NCI-H524 treated with DMSO at 0.1 percent for 48 hours (cell line): ENCODE results near the gene DYNLT4.
"Not testable (repeated sequence)": the region's sequence is repeated elsewhere in the genome, so short reads cannot be mapped to it uniquely, and the experiment has no call there.

Experiments used
- DNase-seq: peaks from one replicate; lab custom pipeline; 2025; lab: John Stamatoyannopoulos, UW

DYNLT4 gene, protein sequence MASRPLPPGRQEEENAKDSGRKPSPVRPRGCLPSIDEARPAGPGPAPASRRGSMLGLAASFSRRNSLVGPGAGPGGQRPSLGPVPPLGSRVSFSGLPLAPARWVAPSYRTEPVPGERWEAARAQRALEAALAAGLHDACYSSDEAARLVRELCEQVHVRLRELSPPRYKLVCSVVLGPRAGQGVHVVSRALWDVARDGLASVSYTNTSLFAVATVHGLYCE

GRCh38 chr1:44806704-44807363 lies at the start of gene DYNLT4:
TSS of gene DYNLT4 (minus strand) at chr1:44807351. CDS start at chr1:44806668, 683 bp downstream.
- DNase-seq = no peak

DNA sequence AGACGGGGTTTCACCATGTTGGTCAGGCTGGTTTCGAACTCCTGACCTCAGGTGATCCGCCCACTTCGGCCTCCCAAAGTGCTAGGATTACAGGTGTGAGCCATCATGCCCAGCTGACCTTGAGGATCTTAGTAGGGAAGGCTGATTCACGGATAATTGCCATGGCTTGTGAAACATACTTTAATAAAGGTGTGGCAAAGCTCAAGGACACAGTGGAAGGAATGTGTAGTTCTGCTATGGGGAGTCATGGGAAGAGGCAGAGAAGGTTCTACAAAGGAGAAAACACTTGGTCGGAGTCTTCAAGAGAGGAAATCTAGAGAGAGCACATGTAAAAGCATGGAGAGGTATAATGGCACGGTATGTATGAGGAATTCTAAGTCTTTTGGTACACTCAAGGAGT lies 48.6 kb upstream of the DYNLT4 start:
- no peak for DNase-seq

DNA sequence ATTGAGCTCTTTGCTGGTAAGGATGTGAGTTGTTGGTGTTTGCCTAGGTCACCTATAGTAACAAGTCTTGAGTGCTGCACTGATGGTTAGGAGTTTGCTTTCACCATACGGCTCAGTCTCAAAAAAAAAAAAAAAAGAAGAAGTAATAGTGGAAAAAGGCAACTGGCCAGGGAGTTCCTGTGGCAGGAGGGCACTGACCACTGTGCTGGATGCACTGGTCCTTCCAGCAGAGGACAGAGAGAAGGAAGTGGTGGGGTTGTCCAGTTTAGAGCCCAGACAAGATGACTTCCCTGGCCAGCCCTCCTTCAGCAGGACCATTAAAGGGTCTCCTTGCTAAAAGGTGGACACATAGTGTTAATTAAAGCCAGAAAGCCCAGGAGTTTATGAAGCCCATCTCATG lies 47.8 kb upstream of the DYNLT4 start:
- DNase-seq = no peak

DNA sequence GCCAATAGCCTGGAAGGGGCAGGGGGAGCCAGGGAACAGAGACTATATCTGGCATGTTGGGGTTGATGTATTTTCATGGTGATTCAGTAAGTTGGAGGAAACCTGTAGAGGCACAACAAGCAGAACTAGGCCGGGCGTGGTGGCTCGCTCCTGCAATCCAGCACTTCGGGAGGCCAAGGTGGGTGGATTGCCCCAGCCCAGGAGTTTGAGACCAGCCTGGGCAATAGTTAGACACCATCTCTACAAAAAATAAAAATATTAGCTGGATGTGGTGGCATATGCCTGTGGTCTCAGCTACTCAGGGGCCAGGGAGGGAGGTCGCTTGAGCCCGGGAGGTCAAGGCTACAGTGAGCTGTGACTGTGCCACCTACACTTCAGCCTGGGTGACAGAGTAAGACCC lies 46.0 kb upstream of the DYNLT4 start:
- DNase-seq = no peak

- DNase-seq = no peak
Measured at GRCh38 chr1:44851308-44851707, 44.2 kb upstream of the DYNLT4 start.

- DNase-seq = no peak
Measured at GRCh38 chr1:44849575-44850132, 42.5 kb upstream of the DYNLT4 start.

DNA sequence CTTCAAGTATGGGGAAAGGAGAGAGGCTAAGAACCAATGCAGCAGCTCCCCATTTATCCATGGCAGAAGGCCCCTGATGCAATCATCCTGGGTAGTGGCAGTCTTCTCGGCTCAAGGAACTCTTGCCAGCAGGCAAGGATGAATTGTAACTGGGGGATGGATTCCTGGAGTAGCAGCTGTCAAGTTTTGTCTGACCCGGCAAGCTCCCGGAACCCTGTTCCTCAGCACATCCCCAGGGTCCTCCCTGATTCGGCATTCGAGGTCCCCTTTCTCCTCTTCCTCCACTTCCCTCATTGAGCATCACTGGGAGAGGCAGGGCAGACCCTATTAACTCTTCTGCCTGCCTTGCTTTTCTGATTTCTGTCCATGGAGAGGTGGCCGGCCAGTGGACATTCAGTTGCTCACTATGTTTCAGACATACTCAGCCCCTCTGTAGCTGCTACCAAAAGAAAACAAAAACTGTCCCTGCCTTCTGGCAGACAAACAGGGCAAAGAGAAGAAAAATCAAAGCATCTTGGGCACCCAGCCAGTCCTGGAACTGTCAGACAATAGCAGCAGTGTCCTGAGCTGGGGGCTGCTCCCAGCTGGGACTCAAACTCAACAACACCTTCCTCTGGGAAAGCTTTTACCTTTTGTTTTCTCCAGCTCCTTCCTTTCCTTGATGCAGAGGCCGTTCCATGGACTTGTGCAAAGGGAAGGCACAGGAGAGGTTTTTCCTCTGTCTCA lies 41.5 kb upstream of the DYNLT4 start:
- DNase-seq = no peak

DNA sequence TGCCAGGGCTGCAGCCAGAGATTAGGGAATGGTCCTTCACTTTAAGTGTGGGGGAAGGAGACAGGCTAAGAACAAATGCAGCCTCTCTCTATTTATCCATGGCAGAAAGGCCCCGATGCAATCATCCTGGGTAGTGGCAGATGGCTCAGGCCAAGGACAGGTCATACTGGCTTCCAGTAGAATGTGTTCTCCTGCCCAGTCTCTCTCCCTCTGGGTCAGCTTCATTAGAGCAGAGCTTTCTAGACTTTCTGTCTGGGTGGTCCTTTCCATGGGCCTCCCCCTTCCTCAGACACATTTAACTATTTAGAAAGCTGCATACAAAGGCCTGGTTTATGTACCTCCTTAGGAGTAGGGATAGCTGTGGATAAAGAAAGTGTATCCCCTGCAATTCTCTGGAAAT lies 40.7 kb upstream of the DYNLT4 start:
- DNase-seq = no peak

GRCh38 chr1:44846985-44847384 lies 39.8 kb upstream of the DYNLT4 start:
- no peak for DNase-seq

GRCh38 chr1:44842862-44843655 lies 35.9 kb upstream of the DYNLT4 start, which contains the start of gene PTCH2:
TSS of gene PTCH2 (minus strand) at chr1:44843253. CDS start at chr1:44842932, 321 bp downstream.
- DNase-seq = peak; percentile 25

- no peak for DNase-seq
Measured at GRCh38 chr1:44842486-44842861, 35.3 kb upstream of the DYNLT4 start.

- no peak for DNase-seq
Measured at GRCh38 chr1:44839576-44839975, 32.4 kb upstream of the DYNLT4 start.

DNA sequence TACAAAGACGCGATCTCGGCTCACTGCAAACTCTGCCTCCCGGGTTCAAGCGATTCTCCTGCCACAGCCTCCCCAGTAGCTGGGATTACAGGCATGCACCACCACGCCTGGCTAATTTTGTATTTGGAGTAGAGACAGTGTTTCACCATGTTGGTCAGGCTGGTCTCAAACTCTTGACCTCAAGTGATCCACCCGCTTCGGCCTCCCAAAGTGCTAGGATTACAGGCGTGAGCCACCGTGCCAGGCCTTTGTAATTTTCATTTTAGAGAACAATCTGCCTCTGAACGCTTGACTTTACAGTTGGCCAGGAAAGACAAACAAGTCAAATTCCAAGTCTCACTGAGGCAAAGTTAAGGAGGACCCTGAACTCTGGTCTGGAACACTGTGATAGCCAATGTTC lies 31.1 kb upstream of the DYNLT4 start:
- not testable (repeated sequence) for DNase-seq

GRCh38 chr1:44835738-44836675 lies 28.9 kb upstream of the DYNLT4 start:
- peak; percentile 30 for DNase-seq

GRCh38 chr1:44834328-44834727 lies 27.2 kb upstream of the DYNLT4 start:
- DNase-seq = no peak

- no peak for DNase-seq
Measured at GRCh38 chr1:44832056-44832705, 25.0 kb upstream of the DYNLT4 start.

- DNase-seq = no peak
Measured at GRCh38 chr1:44831516-44831915, 24.4 kb upstream of the DYNLT4 start.

GRCh38 chr1:44830900-44831304 lies 23.8 kb upstream of the DYNLT4 start:
- DNase-seq = no peak

GRCh38 chr1:44829506-44830384 lies 22.6 kb upstream of the DYNLT4 start:
- no peak for DNase-seq
